Fibroblast of mammary gland (primary cell): ENCODE data around the gene ACTN4.

Experiments used
- DNase-seq: peaks from one replicate; pipeline ENCODE4 v3.0.0-alpha.2; 2010; ENCODE audit warnings: low read depth
- H3K4me3 ChIP-seq: 2 replicates; pipeline ENCODE4 v1.5.1; 2011; ENCODE audit warnings: low read depth, mild to moderate bottlenecking, low read length, moderate library complexity; ENCODE audit not compliant: control insufficient read depth
- TF ChIP-seq, protein P1 (sequence below): conservative IDR thresholded peaks from 2 replicates; pipeline ENCODE4 v1.5.1; 2011; ENCODE audit warnings: low read depth, low read length, inconsistent platforms; ENCODE audit not compliant: control insufficient read depth, insufficient read depth

Gene ACTN4

GRCh38 chr19:38662537-38663155 lies 15.2 kb downstream of the ACTN4 start:
- DNase-seq: no peak
- TF ChIP-seq, protein P1, sequence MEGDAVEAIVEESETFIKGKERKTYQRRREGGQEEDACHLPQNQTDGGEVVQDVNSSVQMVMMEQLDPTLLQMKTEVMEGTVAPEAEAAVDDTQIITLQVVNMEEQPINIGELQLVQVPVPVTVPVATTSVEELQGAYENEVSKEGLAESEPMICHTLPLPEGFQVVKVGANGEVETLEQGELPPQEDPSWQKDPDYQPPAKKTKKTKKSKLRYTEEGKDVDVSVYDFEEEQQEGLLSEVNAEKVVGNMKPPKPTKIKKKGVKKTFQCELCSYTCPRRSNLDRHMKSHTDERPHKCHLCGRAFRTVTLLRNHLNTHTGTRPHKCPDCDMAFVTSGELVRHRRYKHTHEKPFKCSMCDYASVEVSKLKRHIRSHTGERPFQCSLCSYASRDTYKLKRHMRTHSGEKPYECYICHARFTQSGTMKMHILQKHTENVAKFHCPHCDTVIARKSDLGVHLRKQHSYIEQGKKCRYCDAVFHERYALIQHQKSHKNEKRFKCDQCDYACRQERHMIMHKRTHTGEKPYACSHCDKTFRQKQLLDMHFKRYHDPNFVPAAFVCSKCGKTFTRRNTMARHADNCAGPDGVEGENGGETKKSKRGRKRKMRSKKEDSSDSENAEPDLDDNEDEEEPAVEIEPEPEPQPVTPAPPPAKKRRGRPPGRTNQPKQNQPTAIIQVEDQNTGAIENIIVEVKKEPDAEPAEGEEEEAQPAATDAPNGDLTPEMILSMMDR: no peak
- no peak overlapping the region for H3K4me3 ChIP-seq

- TF ChIP-seq, protein P1: no peak
- H3K4me3 ChIP-seq: no peak overlapping the region
Observed at GRCh38 chr19:38663156-38663651, 15.8 kb downstream of the ACTN4 start.

GRCh38 chr19:38663957-38664502 lies 16.6 kb downstream of the ACTN4 start:
- DNase-seq: no peak
- H3K4me3 ChIP-seq: no peak overlapping the region
- TF ChIP-seq, protein P1: no peak

More at GRCh38 chr19:38663156-38663651, 15.8 kb downstream of the ACTN4 start:
- DNase-seq: no peak

- TF ChIP-seq, protein P1: no peak
- no peak overlapping the region for H3K4me3 ChIP-seq
- DNase-seq: no peak
Observed at GRCh38 chr19:38664503-38665211, 17.2 kb downstream of the ACTN4 start.

- no peak for DNase-seq
- H3K4me3 ChIP-seq: no peak overlapping the region
- TF ChIP-seq, protein P1: no peak
Observed at GRCh38 chr19:38665219-38665931, 17.9 kb downstream of the ACTN4 start.

- H3K4me3 ChIP-seq: no peak overlapping the region
- TF ChIP-seq, protein P1: no peak
- DNase-seq: no peak
Observed at GRCh38 chr19:38665950-38666662, 18.7 kb downstream of the ACTN4 start.
